ENCODE measurements around the gene OR51G2.

The OR51G2 gene

GRCh38 chr11:4891996-4892640, 27.0 kb downstream of the OR51G2 start:
- DNase-seq (ENCODE audit: low read depth), result peak; percentile 2
- TF ChIP-seq CTCF (IDR thresholded peaks at IDR 0.05; ENCODE audit: control insufficient read depth, extremely low read depth, insufficient read depth), result no peak
- no peak overlapping the region for H3K4me3 ChIP-seq (ENCODE audit: low read depth, low read length)

- no peak for TF ChIP-seq CTCF (IDR thresholded peaks at IDR 0.05; ENCODE audit: control insufficient read depth, extremely low read depth, insufficient read depth)
- no peak overlapping the region for H3K4me3 ChIP-seq (ENCODE audit: low read depth, low read length)
- no peak for DNase-seq (ENCODE audit: low read depth)
Observed at GRCh38 chr11:4890279-4890678, 28.9 kb downstream of the OR51G2 start.

- no peak for TF ChIP-seq CTCF (IDR thresholded peaks at IDR 0.05; ENCODE audit: control insufficient read depth, extremely low read depth, insufficient read depth)
Observed at GRCh38 chr11:4887591-4887990, 31.6 kb downstream of the OR51G2 start.

GRCh38 chr11:4886186-4886585, 33.0 kb downstream of the OR51G2 start:
- TF ChIP-seq CTCF (IDR thresholded peaks at IDR 0.05; ENCODE audit: control insufficient read depth, extremely low read depth, insufficient read depth), result no peak
- no peak overlapping the region for H3K4me3 ChIP-seq (ENCODE audit: low read depth, low read length)
- DNase-seq (ENCODE audit: low read depth), result peak; percentile 15

More at GRCh38 chr11:4887591-4887990, 31.6 kb downstream of the OR51G2 start:
- DNase-seq (ENCODE audit: low read depth), result no peak
- H3K4me3 ChIP-seq (ENCODE audit: low read depth, low read length), result no peak overlapping the region

- no peak for DNase-seq (ENCODE audit: low read depth)
- TF ChIP-seq CTCF (IDR thresholded peaks at IDR 0.05; ENCODE audit: control insufficient read depth, extremely low read depth, insufficient read depth), result no peak
Observed at GRCh38 chr11:4884361-4884760, 34.8 kb downstream of the OR51G2 start.

GRCh38 chr11:4882543-4882942, 36.6 kb downstream of the OR51G2 start:
- H3K4me3 ChIP-seq (ENCODE audit: low read depth, low read length), result no peak overlapping the region
- TF ChIP-seq CTCF (IDR thresholded peaks at IDR 0.05; ENCODE audit: control insufficient read depth, extremely low read depth, insufficient read depth), result no peak
- no peak for DNase-seq (ENCODE audit: low read depth)

More at GRCh38 chr11:4884361-4884760, 34.8 kb downstream of the OR51G2 start:
- no peak overlapping the region for H3K4me3 ChIP-seq (ENCODE audit: low read depth, low read length)
